A673 (cell line): Measurements from ENCODE around the gene ATXN1L. TPM values are rescaled to one million over a fixed set of nuclear protein-coding genes. Genes with fewer than 3 reads are reported as not detected.
"Not testable (repeated sequence)": the region's sequence is repeated elsewhere in the genome, so short reads cannot be mapped to it uniquely, and the experiment has no call there.

Source experiments
- BruUV-seq: library from RNA; stranded (reverse); fragments of 400-500 nt; replicated peaks from 2 replicates; lab custom pipeline; 2021; lab: Mats Ljungman, UMichigan
- CTCF ChIA-PET: fragments of 300-600 bp; sonication (Branson Sonifier 250); formaldehyde crosslinking; loops from one replicate; lab custom pipeline; 2022; ENCODE audit warnings: antibody characterized with exemption; lab: Charles Lee
- POLR2A ChIA-PET: fragments of 300-600 bp; sonication (Branson Sonifier 250); formaldehyde crosslinking; loops from one replicate; lab custom pipeline; 2022; ENCODE audit warnings: antibody characterized with exemption; ENCODE audit not compliant: low non-redundant PET; lab: Charles Lee
- DNase-seq: peaks from one replicate; pipeline ENCODE4 v3.0.0-alpha.2; 2015; ENCODE audit warnings: low spot score
- H3K27ac ChIP-seq: fragments of 200-600 bp; sonication (generic); 2 replicates; pipeline ENCODE4 v1.5.1; 2016; ENCODE audit warnings: mixed run types, low read depth, mild to moderate bottlenecking, mixed read lengths, antibody characterized with exemption, low read length; ENCODE audit not compliant: poor library complexity, severe bottlenecking
- H3K27me3 ChIP-seq: fragments of 200-600 bp; sonication (generic); replicated peaks from 2 replicates; pipeline ENCODE4 v1.6.1; 2017; ENCODE audit warnings: mixed run types, low read depth, mild to moderate bottlenecking, mixed read lengths, antibody characterized with exemption, low read length; ENCODE audit not compliant: insufficient read depth, poor library complexity
- H3K36me3 ChIP-seq: fragments of 200-600 bp; sonication (generic); 2 replicates; pipeline ENCODE4 v1.6.1; 2016; ENCODE audit warnings: mixed run types, mild to moderate bottlenecking, mixed read lengths, antibody characterized with exemption, low read length; ENCODE audit not compliant: insufficient read depth, poor library complexity, severe bottlenecking
- H3K4me1 ChIP-seq: fragments of 200-600 bp; sonication (generic); 2 replicates; pipeline ENCODE4 v1.6.1; 2017; ENCODE audit warnings: mixed run types, mild to moderate bottlenecking, mixed read lengths, antibody characterized with exemption, low read length; ENCODE audit not compliant: insufficient read depth, poor library complexity, severe bottlenecking
- H3K4me3 ChIP-seq: fragments of 200-600 bp; sonication (generic); 2 replicates; pipeline ENCODE4 v1.5.1; 2016; ENCODE audit warnings: low read depth, mixed run types, mild to moderate bottlenecking, mixed read lengths, low read length; ENCODE audit not compliant: poor library complexity, severe bottlenecking
- H3K9me3 ChIP-seq: fragments of 200-600 bp; sonication (generic); 2 replicates; pipeline ENCODE4 v1.6.1; 2016; ENCODE audit warnings: mixed run types, low read depth, mild to moderate bottlenecking, mixed read lengths, antibody characterized with exemption, low read length; ENCODE audit not compliant: poor library complexity, severe bottlenecking
- CTCF ChIP-seq: fragments of 300-800, 200-600 bp; sonication (generic); conservative IDR thresholded peaks from 2 replicates; pipeline ENCODE4 v1.5.1; 2017; ENCODE audit warnings: low read depth, mild to moderate bottlenecking, antibody characterized with exemption, low read length, moderate library complexity, mixed read lengths
- EZH2 ChIP-seq: fragments of 200-600 bp; sonication (generic); IDR thresholded peaks from 2 replicates; pipeline ENCODE4 v1.6.1; 2017; ENCODE audit warnings: borderline replicate concordance, low read depth, mild to moderate bottlenecking, mixed read lengths, antibody characterized with exemption, low read length; ENCODE audit not compliant: poor library complexity, severe bottlenecking
- intact Hi-C: fragments of 100-400 bp; cut with micrococcal nuclease; formaldehyde crosslinking; loops from one replicate; pipeline ENCODE4 v1.10.0; 2022; ENCODE audit not compliant: unreplicated experiment
- total RNA-seq: library from RNA; stranded (reverse); gene quantifications from 2 replicates; pipeline ENCODE4 v1.2.3, GENCODE V29; 2021

ATXN1L gene
- total RNA-seq, 1 experiment from 2014 or later = 26.6 TPM

DNA sequence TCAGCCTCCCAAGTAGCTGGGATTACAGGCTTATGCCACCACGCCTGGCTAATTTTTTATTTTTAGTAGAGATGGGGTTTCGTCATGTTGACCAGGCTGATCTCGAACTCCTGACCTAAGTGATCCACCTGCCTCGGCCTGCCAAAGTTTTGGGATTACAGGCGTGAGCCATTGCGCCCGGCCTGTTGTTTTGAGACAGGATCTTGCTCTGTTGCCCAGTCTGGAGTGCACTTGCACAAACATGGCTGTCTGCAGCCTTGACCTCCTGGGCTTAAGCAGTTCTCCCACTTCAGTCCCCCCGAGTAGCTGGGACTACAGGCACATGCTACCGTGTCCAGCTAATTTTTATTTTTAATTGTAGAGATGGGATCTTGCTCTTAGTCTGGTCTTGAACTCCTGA is 58.5 kb downstream of the ATXN1L start:
- Histone ChIP-seq H3K27me3 (no peaks in the 10 kb centered on the region), H3K36me3 (peaks cover 13% of the 10 kb centered on the region), H3K4me1 (no peaks in the 10 kb centered on the region), H3K4me3 (no peak overlapping the region), H3K27ac (no peak overlapping the region), H3K9me3 (no peaks in the 10 kb centered on the region)
- no peak for DNase-seq
- intact Hi-C loops = no loop called here
- ChIA-PET POLR2A (no interaction called here), CTCF (no interaction called here)
- no TSS peak for BruUV-seq
- no peak for TF ChIP-seq CTCF
- no peak for TF ChIP-seq EZH2

- CTCF ChIA-PET = interaction anchor here (0.7 kb wide), 1 partner anchor 23 kb away, joined by 4 read pairs; no protein-coding TSS in a partner anchor
- H3K27me3 ChIP-seq, BruUV-seq, H3K9me3 ChIP-seq, H3K4me1 ChIP-seq, intact Hi-C loops, H3K27ac ChIP-seq, POLR2A ChIA-PET, H3K4me3 ChIP-seq, DNase-seq: not testable (repeated sequence)
- H3K36me3 ChIP-seq = peaks cover 19% of the 10 kb centered on the region
Observed at GRCh38 chr16:71905765-71906164, 60.0 kb downstream of the ATXN1L start.

Other genes with a start within 250 kb of the ATXN1L start
- 1.4 and 1.5 TPM in 2 replicates for gene MARVELD3, start 219.8 kb upstream of the ATXN1L start, total RNA-seq
- gene PHLPP2, start 121.3 kb upstream of the ATXN1L start, total RNA-seq = 16.3 and 18.3 TPM in 2 replicates
- gene AP1G1, start 37.1 kb upstream of the ATXN1L start, total RNA-seq = 95.6 and 95.8 TPM in 2 replicates
- 11.1 and 17.9 TPM in 2 replicates for gene ZNF821, start 38.2 kb downstream of the ATXN1L start, total RNA-seq
- gene IST1, start 49.6 kb downstream of the ATXN1L start, total RNA-seq = 206 TPM in 2 replicates
- gene PKD1L3, start 154.4 kb downstream of the ATXN1L start, total RNA-seq = not detected in 2 replicates
- 12.8 and 14.4 TPM in 2 replicates for gene DHODH, start 162.8 kb downstream of the ATXN1L start, total RNA-seq
- gene HP, start 208.5 kb downstream of the ATXN1L start, total RNA-seq = not detected in 2 replicates
- gene HPR, start 217.2 kb downstream of the ATXN1L start, total RNA-seq = not detected in 2 replicates
- gene TXNL4B, start 247.6 kb downstream of the ATXN1L start, total RNA-seq = 15.8 and 17.6 TPM in 2 replicates
- 77.7 and 91.0 TPM in 2 replicates for gene DHX38, start 247.9 kb downstream of the ATXN1L start, total RNA-seq